ENCODE measurements around the gene SPATA46. TPM values are rescaled to one million over a fixed set of nuclear protein-coding genes. Genes with fewer than 3 reads are reported as not detected.

The SPATA46 gene
- total RNA-seq, 4 donors from 2014 or later: not detected

DNA sequence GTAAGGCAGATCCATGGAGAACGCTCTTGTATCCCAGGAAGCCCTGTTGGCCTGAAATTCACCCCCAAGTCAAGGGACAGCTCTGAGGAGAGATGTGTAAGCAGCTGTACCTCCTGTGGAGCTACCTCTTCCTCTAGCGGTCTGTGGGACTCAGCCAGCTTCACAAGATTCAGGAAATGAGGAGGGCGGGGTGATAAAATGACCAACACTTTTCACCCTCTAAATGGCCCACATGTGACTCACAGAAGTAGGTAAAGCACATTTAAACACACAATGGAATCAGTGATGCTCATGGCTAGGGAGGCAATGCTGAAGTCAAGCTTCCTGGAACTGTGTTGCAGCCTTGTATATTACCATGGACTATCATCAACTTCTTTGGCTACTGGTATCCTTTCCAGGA lies 35.3 kb upstream of the SPATA46 start, which contains the start of gene SH2D1B:
SH2D1B (minus strand) TSS at position 135 of the 400 bp plus-strand sequence; CDS start at position 15, 120 bp downstream.
- TF ChIP-seq, protein P1, sequence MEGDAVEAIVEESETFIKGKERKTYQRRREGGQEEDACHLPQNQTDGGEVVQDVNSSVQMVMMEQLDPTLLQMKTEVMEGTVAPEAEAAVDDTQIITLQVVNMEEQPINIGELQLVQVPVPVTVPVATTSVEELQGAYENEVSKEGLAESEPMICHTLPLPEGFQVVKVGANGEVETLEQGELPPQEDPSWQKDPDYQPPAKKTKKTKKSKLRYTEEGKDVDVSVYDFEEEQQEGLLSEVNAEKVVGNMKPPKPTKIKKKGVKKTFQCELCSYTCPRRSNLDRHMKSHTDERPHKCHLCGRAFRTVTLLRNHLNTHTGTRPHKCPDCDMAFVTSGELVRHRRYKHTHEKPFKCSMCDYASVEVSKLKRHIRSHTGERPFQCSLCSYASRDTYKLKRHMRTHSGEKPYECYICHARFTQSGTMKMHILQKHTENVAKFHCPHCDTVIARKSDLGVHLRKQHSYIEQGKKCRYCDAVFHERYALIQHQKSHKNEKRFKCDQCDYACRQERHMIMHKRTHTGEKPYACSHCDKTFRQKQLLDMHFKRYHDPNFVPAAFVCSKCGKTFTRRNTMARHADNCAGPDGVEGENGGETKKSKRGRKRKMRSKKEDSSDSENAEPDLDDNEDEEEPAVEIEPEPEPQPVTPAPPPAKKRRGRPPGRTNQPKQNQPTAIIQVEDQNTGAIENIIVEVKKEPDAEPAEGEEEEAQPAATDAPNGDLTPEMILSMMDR (IDR thresholded peaks at IDR 0.05; ENCODE audit: low read depth): no peak

GRCh38 chr1:162407539-162407938 lies 30.9 kb upstream of the SPATA46 start:
- TF ChIP-seq, protein P1 (IDR thresholded peaks at IDR 0.05; ENCODE audit: low read depth): no peak

GRCh38 chr1:162406811-162407210 lies 30.2 kb upstream of the SPATA46 start:
- TF ChIP-seq, protein P1 (IDR thresholded peaks at IDR 0.05; ENCODE audit: low read depth): no peak

GRCh38 chr1:162405800-162406199 lies 29.1 kb upstream of the SPATA46 start:
- TF ChIP-seq, protein P1 (IDR thresholded peaks at IDR 0.05; ENCODE audit: low read depth): no peak

DNA sequence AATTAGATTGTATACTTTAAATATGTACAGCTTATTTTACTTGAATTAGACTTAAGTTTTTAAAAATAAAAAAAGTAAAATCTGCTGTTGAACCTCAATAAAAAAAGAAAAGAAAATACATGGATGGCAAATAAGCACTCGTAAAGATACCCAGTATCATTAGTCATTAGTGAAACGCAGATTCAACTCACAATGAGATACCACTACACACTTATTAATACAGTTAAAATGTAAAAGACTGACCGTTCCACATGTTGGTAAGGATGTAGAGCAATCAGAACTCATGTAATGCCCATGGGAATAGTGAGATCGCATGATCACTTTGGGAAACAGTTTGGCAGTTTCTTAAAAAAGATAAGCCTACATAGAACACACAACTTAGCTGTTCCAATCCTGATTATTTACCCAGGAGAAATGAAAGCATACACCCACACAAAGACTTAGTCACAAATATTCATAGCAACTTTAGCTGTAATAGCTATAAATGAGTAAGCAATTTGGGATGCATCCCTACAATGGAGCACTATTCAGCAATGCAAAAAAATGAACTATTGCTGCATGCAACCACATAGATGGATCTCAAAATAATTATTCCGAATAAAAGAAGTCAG lies 28.0 kb upstream of the SPATA46 start:
- TF ChIP-seq, protein P1 (IDR thresholded peaks at IDR 0.05; ENCODE audit: low read depth): no peak

DNA sequence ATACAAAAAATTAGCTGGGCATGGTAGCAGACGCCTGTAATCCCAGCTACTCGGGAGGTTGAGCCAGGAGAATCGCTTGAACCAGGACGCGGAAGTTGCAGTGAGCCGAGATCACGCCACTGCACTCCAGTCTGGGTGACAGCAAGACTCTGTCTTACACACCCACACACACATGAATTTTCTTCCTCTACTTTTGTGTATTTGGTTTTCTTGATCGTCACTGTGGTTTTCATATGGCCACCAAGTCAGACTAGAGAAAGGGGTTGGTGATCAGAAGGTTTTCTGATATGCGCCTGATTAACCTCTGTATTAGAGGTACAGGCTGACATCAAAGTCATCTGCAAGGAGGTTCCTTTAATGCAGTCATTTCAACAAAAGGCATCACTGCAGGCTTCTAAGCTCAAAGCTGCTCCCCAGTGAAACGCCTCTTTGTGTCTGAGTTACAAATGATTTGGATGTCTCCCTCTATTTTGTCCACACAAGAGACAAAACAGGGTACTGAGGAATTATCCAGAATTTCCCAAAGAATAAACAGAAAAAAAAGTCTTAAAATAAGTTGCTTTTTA lies 24.2 kb upstream of the SPATA46 start:
- TF ChIP-seq, protein P1 (IDR thresholded peaks at IDR 0.05; ENCODE audit: low read depth): no peak

DNA sequence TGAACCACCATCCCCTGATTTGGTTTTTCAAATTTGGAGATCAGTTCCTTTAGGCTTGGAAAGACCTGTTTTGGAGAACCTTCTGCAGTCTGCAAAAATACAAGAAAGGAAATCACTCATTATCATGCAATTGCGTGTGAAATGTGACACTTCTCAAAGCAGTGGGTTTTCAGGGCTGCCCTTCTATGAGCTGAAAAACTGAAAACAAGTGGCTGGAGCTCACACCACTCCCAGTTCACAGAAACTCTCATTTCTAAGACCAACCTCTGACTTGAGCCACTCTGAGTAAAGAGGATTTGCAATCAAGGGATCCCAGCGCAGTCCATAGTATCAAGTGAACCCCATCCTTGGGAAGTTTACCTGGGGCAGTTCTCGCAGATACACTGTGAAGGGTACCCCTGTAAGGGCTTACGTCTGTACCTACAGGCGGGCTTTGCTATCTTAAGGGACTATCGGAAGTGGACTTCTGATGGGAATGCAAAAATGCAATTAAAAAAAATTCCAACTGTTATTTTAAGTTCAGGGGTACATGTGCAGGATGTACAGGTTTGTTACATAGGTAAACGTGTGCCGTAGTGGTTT lies 22.4 kb upstream of the SPATA46 start:
- TF ChIP-seq, protein P1 (IDR thresholded peaks at IDR 0.05; ENCODE audit: low read depth): no peak

All from subcutaneous adipose tissue (tissue), 4 donors.